IPS-18a (cell line): ENCODE data around the gene KIF18A.

Experiments
- H3K27ac ChIP-seq: one replicate; pipeline ENCODE4 v1.5.1; 2013; ENCODE audit warnings: low read length
- H3K27me3 ChIP-seq: one replicate; pipeline ENCODE4 v1.6.1; 2013; ENCODE audit warnings: mild to moderate bottlenecking, low read length; ENCODE audit not compliant: control insufficient read depth, insufficient read depth
- H3K36me3 ChIP-seq: one replicate; pipeline ENCODE4 v1.6.1; 2013; ENCODE audit warnings: low read depth, low read length; ENCODE audit not compliant: control insufficient read depth
- H3K4me1 ChIP-seq: one replicate; pipeline ENCODE4 v1.6.1; 2013; ENCODE audit warnings: low read depth, low read length; ENCODE audit not compliant: control insufficient read depth
- H3K4me3 ChIP-seq: one replicate; pipeline ENCODE4 v1.5.1; 2013; ENCODE audit warnings: low read length
- H3K9ac ChIP-seq: one replicate; pipeline ENCODE4 v1.6.1; 2013; ENCODE audit warnings: mild to moderate bottlenecking, low read length, moderate library complexity
- H3K9me3 ChIP-seq: one replicate; pipeline ENCODE4 v1.6.1; 2013; ENCODE audit warnings: low read depth, low read length; ENCODE audit not compliant: control insufficient read depth

The KIF18A gene

DNA sequence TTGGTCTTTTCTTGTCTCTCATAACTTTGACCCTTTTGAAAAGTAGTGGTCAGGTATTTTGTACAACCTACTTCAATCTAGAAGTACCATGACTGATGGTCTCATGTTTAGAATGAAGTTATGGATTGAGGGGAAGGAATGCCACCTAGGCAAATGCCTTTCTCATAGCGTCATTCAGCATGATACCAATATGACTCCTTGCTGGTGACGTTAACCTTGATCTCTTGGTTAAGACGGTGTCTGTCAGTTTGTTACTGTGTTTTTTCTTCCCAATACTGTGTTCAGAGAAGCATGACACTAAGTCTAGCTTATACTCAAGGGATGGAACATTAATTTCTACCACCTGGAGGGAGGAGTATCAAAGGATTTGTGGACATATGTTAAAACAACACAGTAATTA, 130.9 kb downstream of the KIF18A start:
- no peak overlapping the region for H3K27ac ChIP-seq
- H3K4me1 ChIP-seq = no peaks in the 10 kb centered on the region
- H3K9ac ChIP-seq = no peak overlapping the region
- H3K36me3 ChIP-seq = no peaks in the 10 kb centered on the region
- H3K9me3 ChIP-seq = no peaks in the 10 kb centered on the region
- H3K4me3 ChIP-seq = no peak overlapping the region
- H3K27me3 ChIP-seq = no peaks in the 10 kb centered on the region

GRCh38 chr11:27976262-27976661, 131.7 kb downstream of the KIF18A start:
- no peaks in the 10 kb centered on the region for H3K27me3 ChIP-seq
- H3K36me3 ChIP-seq = no peaks in the 10 kb centered on the region
- H3K9ac ChIP-seq = no peak overlapping the region
- H3K9me3 ChIP-seq = no peaks in the 10 kb centered on the region
- no peaks in the 10 kb centered on the region for H3K4me1 ChIP-seq
- H3K4me3 ChIP-seq = no peak overlapping the region
- no peak overlapping the region for H3K27ac ChIP-seq

DNA sequence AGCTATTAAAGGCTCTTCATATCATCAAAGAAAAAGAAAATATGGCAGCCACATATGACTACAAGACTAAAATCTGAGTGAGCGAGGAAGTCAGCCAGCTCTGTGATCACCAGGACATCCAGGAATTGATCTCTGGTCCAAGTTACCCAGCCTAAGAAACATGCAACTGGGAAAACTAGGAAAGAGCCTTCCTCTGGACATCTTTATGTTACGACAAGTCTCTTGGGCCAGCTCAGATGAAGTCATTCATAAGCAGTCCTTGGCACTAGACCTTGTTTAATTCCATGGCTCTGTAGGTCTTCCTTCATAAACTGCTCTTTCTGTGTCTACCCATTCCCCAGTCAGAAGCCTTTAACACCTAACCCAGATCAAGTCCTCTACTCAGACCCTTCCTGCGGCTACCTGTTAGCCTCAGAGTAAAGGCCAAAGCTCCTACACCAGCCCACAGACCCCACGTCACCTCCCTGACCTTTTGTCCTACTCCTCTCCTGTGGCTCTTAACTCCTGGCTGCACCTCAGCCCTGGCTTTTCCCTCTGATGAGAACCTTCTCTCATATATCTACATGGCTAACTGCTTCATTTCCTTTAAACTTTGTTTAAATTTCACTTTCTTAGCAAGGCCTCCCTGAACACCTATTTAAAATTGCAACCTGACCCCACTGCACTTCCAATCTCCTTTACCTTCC, 134.0 kb downstream of the KIF18A start:
- no peaks in the 10 kb centered on the region for H3K36me3 ChIP-seq
- H3K27me3 ChIP-seq = no peaks in the 10 kb centered on the region
- no peak overlapping the region for H3K4me3 ChIP-seq
- no peaks in the 10 kb centered on the region for H3K4me1 ChIP-seq
- H3K27ac ChIP-seq = no peak overlapping the region
- H3K9ac ChIP-seq = no peak overlapping the region
- no peaks in the 10 kb centered on the region for H3K9me3 ChIP-seq

DNA sequence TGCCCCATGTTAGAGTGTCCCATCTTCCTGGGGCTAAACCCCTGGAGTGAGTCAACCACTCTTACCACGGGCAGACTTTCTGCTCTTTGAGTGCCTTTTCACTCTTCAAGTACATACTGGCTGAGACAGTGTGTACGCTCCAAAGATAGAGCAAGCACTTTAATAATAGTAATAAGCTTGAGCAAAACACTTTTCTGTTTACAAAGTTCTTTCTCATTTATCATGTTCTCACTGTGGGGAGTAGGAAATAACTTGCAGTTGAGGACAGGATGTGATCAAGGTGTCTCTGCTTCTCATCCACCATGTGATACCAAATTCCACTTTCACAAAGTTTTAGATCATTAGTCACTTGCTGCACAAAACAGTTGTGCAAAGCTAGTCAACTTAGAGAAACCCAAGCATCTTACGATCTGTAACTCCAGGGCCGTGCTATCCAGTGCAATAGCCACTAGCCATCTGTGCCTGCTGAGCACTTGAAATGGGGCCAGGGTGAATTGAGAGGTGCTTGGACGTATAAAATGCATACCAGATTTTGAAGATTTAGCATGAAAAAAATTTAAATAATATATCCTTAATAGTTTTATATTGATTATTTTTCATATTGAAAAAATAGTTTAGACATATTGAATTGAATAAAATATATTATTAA, 135.3 kb downstream of the KIF18A start:
- no peaks in the 10 kb centered on the region for H3K27me3 ChIP-seq
- no peaks in the 10 kb centered on the region for H3K36me3 ChIP-seq
- no peaks in the 10 kb centered on the region for H3K9me3 ChIP-seq
- no peaks in the 10 kb centered on the region for H3K4me1 ChIP-seq
- no peak overlapping the region for H3K9ac ChIP-seq
- H3K4me3 ChIP-seq = no peak overlapping the region
- no peak overlapping the region for H3K27ac ChIP-seq

GRCh38 chr11:27971171-27971570, 136.8 kb downstream of the KIF18A start:
- H3K4me1 ChIP-seq = peaks cover 5% of the 10 kb centered on the region
- no peaks in the 10 kb centered on the region for H3K27me3 ChIP-seq
- H3K27ac ChIP-seq = no peak overlapping the region
- no peaks in the 10 kb centered on the region for H3K9me3 ChIP-seq
- H3K4me3 ChIP-seq = no peak overlapping the region
- H3K9ac ChIP-seq = no peak overlapping the region
- H3K36me3 ChIP-seq = no peaks in the 10 kb centered on the region
